Neural cell (in vitro differentiated cells): ENCODE measurements around the gene ZNF655. TPM values are rescaled to one million over a fixed set of nuclear protein-coding genes. Genes with fewer than 3 reads are reported as not detected.

Experiments
- H2AFZ ChIP-seq: fragments of 200-600, 300-800 bp; sonication (generic), shearing (Covaris generic); 2 replicates; pipeline ENCODE4 v1.6.0; 2014; ENCODE audit warnings: low read depth, mild to moderate bottlenecking, antibody characterized with exemption, low read length, moderate library complexity
- H3F3A ChIP-seq: fragments of 200-600 bp; shearing (Covaris generic); 2 replicates; pipeline ENCODE4 v1.6.1; 2016; ENCODE audit warnings: mild to moderate bottlenecking, moderate library complexity, mixed read lengths, antibody characterized with exemption, low read length; ENCODE audit not compliant: insufficient read depth, poor library complexity, severe bottlenecking
- H3K27ac ChIP-seq: fragments of 200-600, 300-800 bp; sonication (generic), shearing (Covaris generic); 2 replicates; pipeline ENCODE4 v1.5.1; 2014; ENCODE audit warnings: mild to moderate bottlenecking, low read length, moderate library complexity
- H3K27me3 ChIP-seq: fragments of 300-800, 200-600 bp; sonication (generic), shearing (Covaris generic); 2 replicates; pipeline ENCODE4 v1.6.0; 2014; ENCODE audit warnings: mild to moderate bottlenecking, low read depth, low read length, moderate library complexity; ENCODE audit not compliant: insufficient read depth
- H3K36me3 ChIP-seq: fragments of 300-800, 200-600 bp; sonication (generic), shearing (Covaris generic); 2 replicates; pipeline ENCODE4 v1.5.1; 2014; ENCODE audit warnings: mild to moderate bottlenecking, antibody characterized with exemption, low read length, moderate library complexity; ENCODE audit not compliant: insufficient read depth
- H3K4me2 ChIP-seq: fragments of 300-800, 200-600 bp; sonication (generic), shearing (Covaris generic); 2 replicates; pipeline ENCODE4 v1.6.0; 2014; ENCODE audit warnings: mild to moderate bottlenecking, low read length
- H3K4me3 ChIP-seq: fragments of 300-800, 200-600 bp; sonication (generic), shearing (Covaris generic); 2 replicates; pipeline ENCODE4 v1.5.1; 2014; ENCODE audit warnings: mild to moderate bottlenecking, low read length, moderate library complexity
- H3K79me2 ChIP-seq: fragments of 200-600 bp; shearing (Covaris generic); replicated peaks from 2 replicates; pipeline ENCODE4 v1.6.0; 2014; ENCODE audit warnings: mild to moderate bottlenecking, low read length, moderate library complexity; ENCODE audit not compliant: insufficient read depth
- H3K9ac ChIP-seq: fragments of 300-800, 200-600 bp; sonication (generic), shearing (Covaris generic); 2 replicates; pipeline ENCODE4 v1.6.1; 2016; ENCODE audit warnings: mild to moderate bottlenecking, low read length, mixed read lengths
- H3K9me2 ChIP-seq: fragments of 200-600 bp; shearing (Covaris generic); 2 replicates; pipeline ENCODE4 v1.6.1; 2016; ENCODE audit warnings: mild to moderate bottlenecking, low read length, mixed read lengths; ENCODE audit not compliant: insufficient read depth
- H3K9me3 ChIP-seq: fragments of 200-600, 300-800 bp; sonication (generic), shearing (Covaris generic); 2 replicates; pipeline ENCODE4 v1.6.1; 2016; ENCODE audit warnings: mild to moderate bottlenecking, mixed run types, low read length, moderate library complexity, mixed read lengths
- H4K20me1 ChIP-seq: fragments of 200-600 bp; shearing (Covaris generic); 2 replicates; pipeline ENCODE4 v1.6.1; 2016; ENCODE audit warnings: mild to moderate bottlenecking, mixed run types; ENCODE audit not compliant: insufficient read depth
- EP300 ChIP-seq: fragments of 450-650 bp; conservative IDR thresholded peaks from 2 replicates; pipeline ENCODE4 v1.6.1; 2014; ENCODE audit warnings: antibody characterized with exemption, mild to moderate bottlenecking, moderate library complexity; ENCODE audit not compliant: poor library complexity, severe bottlenecking
- EZH2 ChIP-seq: fragments of 200-600, 300-800 bp; shearing (Covaris generic), sonication (generic); IDR thresholded peaks from 2 replicates; pipeline ENCODE4 v1.6.1; 2014; ENCODE audit warnings: antibody characterized with exemption, low read length, borderline replicate concordance, mild to moderate bottlenecking; ENCODE audit not compliant: insufficient read depth, poor library complexity, severe bottlenecking
- MXI1 ChIP-seq: fragments of 450-650 bp; conservative IDR thresholded peaks from 2 replicates; pipeline ENCODE4 v1.6.1; 2014; ENCODE audit warnings: antibody characterized with exemption, mild to moderate bottlenecking; ENCODE audit not compliant: poor library complexity, severe bottlenecking
- POLR2AphosphoS5 ChIP-seq: IDR thresholded peaks from 2 replicates; pipeline ENCODE4 v1.6.1; 2012
- RAD21 ChIP-seq: fragments of 450-650 bp; conservative IDR thresholded peaks from 2 replicates; pipeline ENCODE4 v1.6.1; 2014; ENCODE audit warnings: antibody characterized with exemption, mild to moderate bottlenecking, moderate library complexity
- SMC3 ChIP-seq: fragments of 450-650 bp; conservative IDR thresholded peaks from 2 replicates; pipeline ENCODE4 v1.6.1; 2014; ENCODE audit warnings: antibody characterized with exemption, mild to moderate bottlenecking, moderate library complexity; ENCODE audit not compliant: poor library complexity
- TAF1 ChIP-seq: IDR thresholded peaks from 2 replicates; pipeline ENCODE4 v1.6.1; 2012; ENCODE audit warnings: low read depth
- polyA plus RNA-seq: library from polyadenylated mRNA; depleted of rRNA; stranded (reverse); fragments of >200 nt; gene quantifications from 2 replicates; pipeline ENCODE4 v1.2.3, GENCODE V29; 2014
- TF ChIP-seq, protein P1 (sequence below): IDR thresholded peaks from 2 replicates; pipeline ENCODE4 v1.6.1; 2012; ENCODE audit warnings: borderline replicate concordance
- TF ChIP-seq, protein P2 (sequence below): fragments of 450-650 bp; IDR thresholded peaks from 2 replicates; pipeline ENCODE4 v1.5.1; 2014; ENCODE audit warnings: antibody characterized with exemption, mild to moderate bottlenecking, moderate library complexity; ENCODE audit not compliant: poor library complexity, severe bottlenecking

The ZNF655 gene
- polyA plus RNA-seq, 1 donor from 2014 or later, result 89.0 TPM

DNA sequence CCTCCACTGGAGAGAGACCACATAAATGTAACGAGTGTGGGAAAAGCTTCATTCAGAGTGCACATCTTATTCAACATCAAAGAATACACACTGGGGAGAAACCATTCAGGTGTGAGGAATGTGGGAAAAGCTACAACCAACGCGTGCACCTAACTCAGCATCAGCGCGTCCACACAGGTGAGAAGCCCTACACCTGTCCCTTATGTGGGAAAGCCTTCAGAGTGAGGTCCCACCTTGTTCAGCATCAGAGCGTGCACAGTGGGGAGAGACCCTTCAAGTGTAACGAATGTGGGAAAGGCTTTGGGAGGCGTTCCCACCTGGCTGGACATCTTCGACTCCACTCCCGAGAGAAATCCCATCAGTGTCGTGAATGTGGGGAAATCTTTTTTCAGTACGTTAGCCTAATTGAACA lies 27.1 kb upstream of the ZNF655 start:
- no peak overlapping the region for H3K4me2 ChIP-seq
- H3K36me3 ChIP-seq, result peaks cover 26% of the 10 kb centered on the region
- H4K20me1 ChIP-seq, result no peaks in the 10 kb centered on the region
- H2AFZ ChIP-seq, result no peak overlapping the region
- TF ChIP-seq TAF1 (no peak), SMC3 (no peak)
- H3F3A ChIP-seq, result no peaks in the 10 kb centered on the region
- no peaks in the 10 kb centered on the region for H3K9me2 ChIP-seq
- H3K9me3 ChIP-seq, result peaks cover 10% of the 10 kb centered on the region
- H3K79me2 ChIP-seq, result no peaks in the 10 kb centered on the region
- no peak overlapping the region for H3K4me3 ChIP-seq
- H3K27ac ChIP-seq, result no peak overlapping the region
- H3K9ac ChIP-seq, result no peak overlapping the region
- no peaks in the 10 kb centered on the region for H3K27me3 ChIP-seq

GRCh38 chr7:99535667-99536066 lies 22.8 kb upstream of the ZNF655 start:
- H3K9me2 ChIP-seq, result no peaks in the 10 kb centered on the region
- no peak overlapping the region for H2AFZ ChIP-seq
- H3K79me2 ChIP-seq, result no peaks in the 10 kb centered on the region
- no peak overlapping the region for H3K4me3 ChIP-seq
- no peaks in the 10 kb centered on the region for H3F3A ChIP-seq
- H4K20me1 ChIP-seq, result no peaks in the 10 kb centered on the region
- no peak overlapping the region for H3K4me2 ChIP-seq
- H3K27ac ChIP-seq, result no peak overlapping the region
- TF ChIP-seq MXI1 (no peak), EZH2 (no peak), SMC3 (no peak), EP300 (no peak), RAD21 (no peak), TAF1 (no peak), POLR2AphosphoS5 (no peak)
- TF ChIP-seq, protein P1, sequence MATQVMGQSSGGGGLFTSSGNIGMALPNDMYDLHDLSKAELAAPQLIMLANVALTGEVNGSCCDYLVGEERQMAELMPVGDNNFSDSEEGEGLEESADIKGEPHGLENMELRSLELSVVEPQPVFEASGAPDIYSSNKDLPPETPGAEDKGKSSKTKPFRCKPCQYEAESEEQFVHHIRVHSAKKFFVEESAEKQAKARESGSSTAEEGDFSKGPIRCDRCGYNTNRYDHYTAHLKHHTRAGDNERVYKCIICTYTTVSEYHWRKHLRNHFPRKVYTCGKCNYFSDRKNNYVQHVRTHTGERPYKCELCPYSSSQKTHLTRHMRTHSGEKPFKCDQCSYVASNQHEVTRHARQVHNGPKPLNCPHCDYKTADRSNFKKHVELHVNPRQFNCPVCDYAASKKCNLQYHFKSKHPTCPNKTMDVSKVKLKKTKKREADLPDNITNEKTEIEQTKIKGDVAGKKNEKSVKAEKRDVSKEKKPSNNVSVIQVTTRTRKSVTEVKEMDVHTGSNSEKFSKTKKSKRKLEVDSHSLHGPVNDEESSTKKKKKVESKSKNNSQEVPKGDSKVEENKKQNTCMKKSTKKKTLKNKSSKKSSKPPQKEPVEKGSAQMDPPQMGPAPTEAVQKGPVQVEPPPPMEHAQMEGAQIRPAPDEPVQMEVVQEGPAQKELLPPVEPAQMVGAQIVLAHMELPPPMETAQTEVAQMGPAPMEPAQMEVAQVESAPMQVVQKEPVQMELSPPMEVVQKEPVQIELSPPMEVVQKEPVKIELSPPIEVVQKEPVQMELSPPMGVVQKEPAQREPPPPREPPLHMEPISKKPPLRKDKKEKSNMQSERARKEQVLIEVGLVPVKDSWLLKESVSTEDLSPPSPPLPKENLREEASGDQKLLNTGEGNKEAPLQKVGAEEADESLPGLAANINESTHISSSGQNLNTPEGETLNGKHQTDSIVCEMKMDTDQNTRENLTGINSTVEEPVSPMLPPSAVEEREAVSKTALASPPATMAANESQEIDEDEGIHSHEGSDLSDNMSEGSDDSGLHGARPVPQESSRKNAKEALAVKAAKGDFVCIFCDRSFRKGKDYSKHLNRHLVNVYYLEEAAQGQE, result no peak
- TF ChIP-seq, protein P2, sequence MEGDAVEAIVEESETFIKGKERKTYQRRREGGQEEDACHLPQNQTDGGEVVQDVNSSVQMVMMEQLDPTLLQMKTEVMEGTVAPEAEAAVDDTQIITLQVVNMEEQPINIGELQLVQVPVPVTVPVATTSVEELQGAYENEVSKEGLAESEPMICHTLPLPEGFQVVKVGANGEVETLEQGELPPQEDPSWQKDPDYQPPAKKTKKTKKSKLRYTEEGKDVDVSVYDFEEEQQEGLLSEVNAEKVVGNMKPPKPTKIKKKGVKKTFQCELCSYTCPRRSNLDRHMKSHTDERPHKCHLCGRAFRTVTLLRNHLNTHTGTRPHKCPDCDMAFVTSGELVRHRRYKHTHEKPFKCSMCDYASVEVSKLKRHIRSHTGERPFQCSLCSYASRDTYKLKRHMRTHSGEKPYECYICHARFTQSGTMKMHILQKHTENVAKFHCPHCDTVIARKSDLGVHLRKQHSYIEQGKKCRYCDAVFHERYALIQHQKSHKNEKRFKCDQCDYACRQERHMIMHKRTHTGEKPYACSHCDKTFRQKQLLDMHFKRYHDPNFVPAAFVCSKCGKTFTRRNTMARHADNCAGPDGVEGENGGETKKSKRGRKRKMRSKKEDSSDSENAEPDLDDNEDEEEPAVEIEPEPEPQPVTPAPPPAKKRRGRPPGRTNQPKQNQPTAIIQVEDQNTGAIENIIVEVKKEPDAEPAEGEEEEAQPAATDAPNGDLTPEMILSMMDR, result no peak
- peaks cover 14% of the 10 kb centered on the region for H3K9me3 ChIP-seq
- H3K27me3 ChIP-seq, result no peaks in the 10 kb centered on the region
- H3K9ac ChIP-seq, result no peak overlapping the region
- H3K36me3 ChIP-seq, result peaks cover 18% of the 10 kb centered on the region

DNA sequence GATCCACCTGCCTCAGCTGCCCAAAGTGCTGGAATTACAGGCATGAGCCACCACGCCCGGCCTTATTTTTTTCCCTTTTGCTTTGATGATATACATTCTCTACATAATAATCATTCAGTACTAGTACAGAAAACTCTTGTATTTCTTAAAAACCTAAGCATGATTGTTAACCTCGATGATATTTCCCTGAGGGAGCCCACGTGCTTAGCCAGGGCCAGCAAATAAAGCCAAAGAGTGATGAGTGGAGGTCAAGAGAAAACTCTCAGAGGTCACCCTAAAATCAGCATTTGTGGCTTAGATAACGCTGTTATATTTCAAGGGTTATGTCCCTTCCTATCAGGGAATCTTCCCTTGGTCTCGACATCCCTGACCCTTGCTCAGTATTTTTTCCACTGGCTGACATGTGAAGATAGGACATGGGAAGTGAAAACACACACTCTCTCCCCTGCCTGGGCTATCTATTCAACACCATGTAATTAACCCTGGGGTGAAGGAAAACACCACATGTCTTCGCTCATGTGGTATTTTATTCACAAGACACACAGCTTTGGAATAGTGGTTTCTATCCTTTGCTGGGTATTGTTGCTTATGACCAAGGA lies 19.1 kb upstream of the ZNF655 start:
- Histone ChIP-seq H2AFZ (no peak overlapping the region), H3K36me3 (no peaks in the 10 kb centered on the region), H3K4me2 (no peak overlapping the region), H3K9me3 (peaks cover 5% of the 10 kb centered on the region), H3F3A (no peaks in the 10 kb centered on the region), H3K4me3 (no peak overlapping the region), H3K27me3 (no peaks in the 10 kb centered on the region), H3K9me2 (no peaks in the 10 kb centered on the region), H3K27ac (no peak overlapping the region), H3K9ac (no peak overlapping the region), H3K79me2 (no peaks in the 10 kb centered on the region), H4K20me1 (no peaks in the 10 kb centered on the region)
- TF ChIP-seq MXI1 (no peak), POLR2AphosphoS5 (no peak), EZH2 (no peak), RAD21 (no peak), EP300 (no peak), TAF1 (no peak), SMC3 (no peak)
- TF ChIP-seq, protein P1, result no peak
- TF ChIP-seq, protein P2, result no peak
